ENCODE data around the gene JAG1. TPM values are rescaled to one million over a fixed set of nuclear protein-coding genes. Genes with fewer than 3 reads are reported as not detected.

Gene JAG1
- total RNA-seq, 2 donors from 2014 or later: 32.4 to 42.3 TPM

GRCh38 chr20:10671919-10672623, 1.7 kb downstream of the JAG1 start:
- peak; percentile 83 for DNase-seq
- intact Hi-C loops (cut with DNase I): loop anchor here in 1 of 2 donors (5.0 to 10.0 kb wide), 3 partner anchors 193 to 600 kb away; no protein-coding TSS in a partner anchor
- ATAC-seq: peak; percentile 32 to 42

GRCh38 chr20:10671221-10671918, 2.4 kb downstream of the JAG1 start:
- DNase-seq (peak; percentile 89), ATAC-seq (peak; percentile 45 to 63)
- intact Hi-C loops (cut with DNase I): loop anchor here in 1 of 2 donors (5.0 to 10.0 kb wide), 3 partner anchors 193 to 601 kb away; no protein-coding TSS in a partner anchor

GRCh38 chr20:10670501-10671220, 3.1 kb downstream of the JAG1 start:
- ATAC-seq: no peak
- intact Hi-C loops (cut with DNase I): loop anchor here in 1 of 2 donors (5.0 to 10.0 kb wide), 3 partner anchors 194 to 602 kb away; no protein-coding TSS in a partner anchor
- DNase-seq: no peak

- intact Hi-C loops (cut with DNase I): loop anchor here in 1 of 2 donors (5.0 to 10.0 kb wide), 3 partner anchors 195 to 602 kb away; no protein-coding TSS in a partner anchor
- no peak for DNase-seq
- ATAC-seq: no peak
Observed at GRCh38 chr20:10669843-10670446, 3.9 kb downstream of the JAG1 start.

- ATAC-seq: no peak
- intact Hi-C loops (cut with DNase I): no loop called here
- no peak for DNase-seq
Observed at GRCh38 chr20:10668677-10669368, 5.0 kb downstream of the JAG1 start.

GRCh38 chr20:10667560-10668167, 6.1 kb downstream of the JAG1 start:
- intact Hi-C loops (cut with DNase I): no loop called here

GRCh38 chr20:10667077-10667401, 6.8 kb downstream of the JAG1 start:
- ATAC-seq: peak; percentile 18 to 23
- peak; percentile 83 for DNase-seq
- intact Hi-C loops (cut with DNase I): no loop called here

More at GRCh38 chr20:10667560-10668167, 6.1 kb downstream of the JAG1 start:
- DNase-seq (no peak), ATAC-seq (no peak)

GRCh38 chr20:10666221-10667076, 7.3 kb downstream of the JAG1 start:
- DNase-seq: no peak
- ATAC-seq: peak in 1 of 2 donors; percentile 1
- intact Hi-C loops (cut with DNase I): no loop called here

GRCh38 chr20:10665791-10666190, 8.0 kb downstream of the JAG1 start:
- ATAC-seq (peak; percentile 23 to 32), DNase-seq (no peak)
- intact Hi-C loops (cut with DNase I): no loop called here

- peak in 1 of 2 donors; percentile 8 for ATAC-seq
- intact Hi-C loops (cut with DNase I): no loop called here
- no peak for DNase-seq
Observed at GRCh38 chr20:10665027-10665561, 8.7 kb downstream of the JAG1 start.

GRCh38 chr20:10663756-10664155, 10.0 kb downstream of the JAG1 start:
- ATAC-seq (no peak), DNase-seq (no peak)
- intact Hi-C loops (cut with DNase I): no loop called here

- ATAC-seq (no peak), DNase-seq (no peak)
- intact Hi-C loops (cut with DNase I): no loop called here
Observed at GRCh38 chr20:10662661-10663458, 10.9 kb downstream of the JAG1 start.

- ATAC-seq (no peak), DNase-seq (no peak)
- intact Hi-C loops (cut with DNase I): no loop called here
Observed at GRCh38 chr20:10662151-10662550, 11.6 kb downstream of the JAG1 start.

- DNase-seq (no peak), ATAC-seq (no peak)
- intact Hi-C loops (cut with DNase I): no loop called here
Observed at GRCh38 chr20:10661261-10661660, 12.5 kb downstream of the JAG1 start.

- ATAC-seq: peak in 1 of 2 donors; percentile 73
- intact Hi-C loops (cut with DNase I): no loop called here
- peak; percentile 39 for DNase-seq
Observed at GRCh38 chr20:10660661-10661060, 13.1 kb downstream of the JAG1 start.

All from left cardiac atrium (tissue), 4 donors.